Measurements from ENCODE around the gene DTNB.

The DTNB gene

DNA sequence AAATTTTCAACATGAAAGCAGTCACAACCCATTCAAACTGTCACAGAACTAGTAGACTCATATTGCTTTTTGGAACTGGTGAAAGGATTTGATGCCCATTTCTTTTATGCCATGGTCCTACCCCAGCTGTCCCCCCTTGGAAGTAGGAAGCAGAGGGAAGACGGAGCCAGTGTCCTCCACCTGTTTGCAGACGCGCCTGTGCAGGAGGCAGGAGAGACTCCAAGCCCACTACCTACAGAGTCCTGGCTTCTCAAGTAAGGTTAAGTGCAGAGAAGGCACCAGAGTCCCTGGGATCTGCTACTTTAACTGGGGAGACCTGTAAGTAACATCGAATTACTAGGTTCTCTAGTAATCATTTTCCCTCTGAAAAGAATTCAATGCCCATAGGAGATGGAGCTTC lies 299.0 kb downstream of the DTNB start:
- DNase-seq = no peak

DNA sequence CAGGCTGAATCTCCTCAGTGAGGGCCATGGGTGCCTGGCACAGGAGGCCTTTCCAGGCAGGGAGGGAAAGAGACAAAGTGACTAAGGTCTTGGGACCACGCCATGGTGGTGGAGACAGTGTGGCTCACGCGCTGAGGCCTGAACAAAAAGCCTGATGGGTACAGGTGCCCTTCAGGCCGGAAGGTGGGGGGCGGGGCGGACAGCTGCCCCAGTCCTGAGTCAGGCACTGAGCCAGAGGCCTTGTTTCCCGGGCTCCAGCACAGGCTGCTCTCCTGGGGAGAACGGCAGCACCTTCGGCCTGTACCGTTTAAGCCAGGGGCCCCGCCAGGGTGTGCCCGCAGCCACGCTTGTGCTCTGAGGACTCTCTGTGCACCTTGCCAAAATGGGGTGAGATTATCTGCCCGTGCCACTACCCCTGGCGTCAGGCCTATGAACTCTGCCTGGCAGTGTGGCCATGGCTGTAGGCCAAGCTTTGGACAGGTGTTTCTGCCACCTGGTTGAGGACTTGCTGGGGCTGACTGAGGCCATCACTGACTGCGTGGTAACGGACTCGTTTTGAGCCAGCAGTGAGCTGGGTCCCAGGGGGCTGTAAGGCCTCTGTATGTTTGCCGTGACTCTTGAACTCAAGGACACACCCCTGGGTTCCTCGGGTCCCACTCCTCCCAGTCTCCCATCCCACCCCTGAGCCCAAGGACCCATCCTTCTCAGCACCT lies 300.0 kb downstream of the DTNB start:
- DNase-seq = peak in 1 of 56 donors; percentile 37

GRCh38 chr2:25372405-25373268 lies 300.7 kb downstream of the DTNB start:
- peak in 16 of 56 donors; percentile 23 to 67 (median 48) for DNase-seq

DNA sequence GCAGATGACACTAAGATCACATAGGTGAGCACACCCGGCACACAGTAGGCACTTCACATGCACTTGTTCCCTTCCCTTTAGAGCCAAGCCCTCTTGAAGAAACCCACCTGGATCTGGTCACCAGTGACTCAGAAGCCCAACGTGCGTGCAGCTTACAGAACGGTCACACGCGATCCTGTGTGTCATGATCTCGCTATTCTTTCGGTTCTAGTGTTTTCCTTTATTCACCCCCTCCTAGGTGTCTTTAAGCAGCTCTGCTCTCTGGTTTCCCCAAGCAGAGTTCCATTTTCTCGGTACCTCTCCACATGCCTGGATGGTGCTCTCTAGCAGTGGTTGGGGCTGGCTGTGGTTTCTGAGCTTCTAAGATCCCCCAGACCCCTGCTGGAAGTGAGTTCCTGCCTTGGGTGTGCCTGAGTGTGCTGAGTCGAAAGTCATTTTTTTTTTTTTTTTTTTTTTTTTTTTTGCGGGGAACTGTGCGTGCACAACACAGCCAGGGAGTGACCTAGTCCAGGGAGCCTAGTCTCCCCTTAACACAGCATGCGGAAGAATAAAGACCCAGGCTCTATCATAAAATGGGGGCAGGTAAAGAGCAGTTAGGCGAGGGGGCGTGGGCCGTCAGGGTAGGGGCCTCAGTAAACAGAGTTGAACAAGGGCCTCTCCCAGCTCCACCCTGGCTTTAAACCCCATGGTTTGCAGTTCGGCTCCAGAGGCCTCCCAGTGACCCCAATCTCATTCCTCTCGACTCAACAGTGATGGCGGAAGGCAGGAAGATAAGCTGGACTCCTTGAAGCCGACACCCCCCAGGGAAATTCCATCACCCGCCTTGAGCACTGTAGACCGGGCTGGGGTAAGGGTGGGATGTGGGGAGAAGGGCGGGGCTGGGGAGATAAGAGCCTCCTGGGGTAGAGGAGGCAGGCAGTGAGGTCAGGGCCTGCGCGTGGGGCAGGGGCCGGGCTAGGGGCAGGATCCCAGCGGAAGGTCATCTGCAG lies 301.8 kb downstream of the DTNB start:
- DNase-seq = no peak

- no peak for DNase-seq
These were observed 303.5 kb downstream of the DTNB start for GRCh38 chr2:25369876-25370275.

DNA sequence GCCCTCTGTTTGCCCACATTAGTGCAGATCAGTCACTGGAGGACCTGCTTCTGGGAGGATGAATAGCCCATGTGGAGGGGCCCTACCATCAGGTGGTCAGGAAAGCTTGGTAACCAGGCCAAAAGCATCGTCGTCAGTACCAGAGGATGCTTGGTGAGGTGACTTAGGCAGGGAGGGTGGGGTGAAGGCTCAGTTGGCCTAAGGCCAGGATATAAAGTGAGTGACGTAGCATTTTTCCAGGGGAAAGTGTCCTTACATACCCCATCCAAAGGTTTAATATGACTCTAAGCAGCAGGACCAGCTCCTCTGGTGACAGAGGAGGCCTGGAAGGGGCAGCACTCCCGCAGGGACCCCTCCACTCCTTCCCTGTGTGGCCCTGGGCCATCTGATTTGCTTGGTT lies 303.9 kb downstream of the DTNB start:
- DNase-seq = no peak

GRCh38 chr2:25368660-25369059 lies 304.7 kb downstream of the DTNB start:
- peak in 6 of 56 donors; percentile 16 to 32 (median 28) for DNase-seq

GRCh38 chr2:25367296-25367695 lies 306.1 kb downstream of the DTNB start:
- no peak for DNase-seq

GRCh38 chr2:25366629-25367028 lies 306.7 kb downstream of the DTNB start:
- DNase-seq = no peak

GRCh38 chr2:25365241-25365640 lies 308.1 kb downstream of the DTNB start:
- DNase-seq = no peak

- no peak for DNase-seq
These were observed 309.6 kb downstream of the DTNB start for GRCh38 chr2:25363733-25364132.

- peak in 6 of 56 donors; percentile 19 to 32 (median 28) for DNase-seq
These were observed 310.8 kb downstream of the DTNB start for GRCh38 chr2:25362434-25363145.

DNA sequence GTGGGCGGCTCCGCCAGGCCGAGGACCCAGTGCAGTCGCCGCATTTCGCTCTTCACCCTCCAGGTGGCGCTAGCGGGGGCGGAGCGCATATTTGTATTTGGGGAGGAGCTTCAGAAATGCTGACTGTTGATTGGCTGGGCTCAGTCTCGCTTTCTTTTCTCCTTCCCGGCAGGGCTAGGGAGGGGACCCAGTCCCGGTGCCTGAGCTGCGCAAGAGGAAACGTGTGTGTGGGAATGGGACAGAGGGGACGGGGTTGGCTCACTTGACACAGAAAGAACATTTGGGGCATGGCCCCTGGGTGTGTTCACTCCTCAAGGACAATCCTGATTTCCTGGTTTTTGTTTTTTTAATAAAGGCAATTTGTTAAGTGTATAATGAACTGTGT lies 311.3 kb downstream of the DTNB start:
- peak in 55 of 56 donors; percentile 63 to 95 (median 86) for DNase-seq

DNA sequence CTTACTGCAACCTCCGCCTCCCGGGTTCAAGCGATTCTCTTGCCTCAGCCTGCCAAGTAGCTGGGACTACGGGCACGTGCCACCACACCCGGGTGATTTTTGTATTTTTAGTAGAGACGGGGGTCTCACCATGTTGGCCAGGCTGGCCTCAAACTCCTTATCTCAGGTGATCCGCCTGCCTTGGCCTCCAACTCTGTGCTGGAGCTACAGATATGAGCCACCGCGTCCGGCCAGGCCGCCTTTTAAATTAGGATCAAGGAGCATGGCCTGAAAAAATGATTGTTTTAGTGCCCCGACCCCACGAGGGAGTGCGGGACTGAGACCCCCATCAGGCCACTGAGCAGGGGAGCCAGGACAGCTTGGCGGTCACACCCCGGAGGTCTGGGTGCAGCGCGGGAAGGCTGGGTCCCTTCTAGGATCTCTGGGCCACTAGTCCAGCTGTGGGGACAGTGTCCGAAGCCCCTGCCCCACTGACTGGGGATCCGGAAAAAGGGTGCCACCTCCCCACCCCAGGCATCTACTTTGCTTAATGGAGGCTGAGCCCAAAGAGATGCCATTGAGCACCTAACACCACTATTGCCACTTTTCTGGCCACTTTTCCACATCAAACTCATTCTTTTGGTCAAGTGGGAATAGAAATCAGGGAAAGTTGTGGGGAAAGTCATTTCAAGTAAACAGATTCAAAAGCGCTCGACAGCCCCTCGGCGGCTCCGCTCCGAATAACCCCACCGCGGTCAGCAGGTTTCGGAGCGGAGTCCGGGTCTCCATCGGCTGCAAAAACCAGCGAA lies 311.9 kb downstream of the DTNB start:
- DNase-seq = no peak

GRCh38 chr2:25358836-25359235 lies 314.5 kb downstream of the DTNB start:
- no peak for DNase-seq

- DNase-seq = no peak
These were observed 315.0 kb downstream of the DTNB start for GRCh38 chr2:25358249-25358815.

GRCh38 chr2:25356088-25356487 lies 317.3 kb downstream of the DTNB start:
- no peak for DNase-seq

GRCh38 chr2:25355270-25355669 lies 318.1 kb downstream of the DTNB start:
- DNase-seq = no peak

- no peak for DNase-seq
These were observed 319.3 kb downstream of the DTNB start for GRCh38 chr2:25354116-25354515.

DNA sequence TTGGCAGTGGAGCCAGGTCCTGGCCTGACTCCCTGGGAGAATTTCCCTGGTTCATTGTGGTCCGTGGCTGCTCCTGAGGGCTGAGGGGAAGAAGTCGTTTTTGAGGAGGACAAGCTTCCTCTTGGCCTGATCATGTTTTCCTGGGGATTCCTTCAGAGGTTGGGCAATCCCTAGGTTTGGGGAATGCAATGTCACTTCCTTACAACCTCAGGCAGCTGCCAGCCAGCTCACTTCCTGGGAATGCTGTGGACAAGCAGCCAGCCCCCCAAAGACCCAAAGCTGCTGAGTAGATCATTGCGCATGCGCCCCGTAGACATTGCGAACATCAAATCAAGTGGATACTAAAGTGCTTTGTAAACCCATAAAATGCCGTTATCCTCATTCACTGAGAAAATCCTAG lies 324.0 kb downstream of the DTNB start:
- DNase-seq = no peak
